ENCODE measurements around the gene RABL2B.
"Not testable (repeated sequence)": the region's sequence is repeated elsewhere in the genome, so short reads cannot be mapped to it uniquely, and the experiment has no call there.

DNA sequence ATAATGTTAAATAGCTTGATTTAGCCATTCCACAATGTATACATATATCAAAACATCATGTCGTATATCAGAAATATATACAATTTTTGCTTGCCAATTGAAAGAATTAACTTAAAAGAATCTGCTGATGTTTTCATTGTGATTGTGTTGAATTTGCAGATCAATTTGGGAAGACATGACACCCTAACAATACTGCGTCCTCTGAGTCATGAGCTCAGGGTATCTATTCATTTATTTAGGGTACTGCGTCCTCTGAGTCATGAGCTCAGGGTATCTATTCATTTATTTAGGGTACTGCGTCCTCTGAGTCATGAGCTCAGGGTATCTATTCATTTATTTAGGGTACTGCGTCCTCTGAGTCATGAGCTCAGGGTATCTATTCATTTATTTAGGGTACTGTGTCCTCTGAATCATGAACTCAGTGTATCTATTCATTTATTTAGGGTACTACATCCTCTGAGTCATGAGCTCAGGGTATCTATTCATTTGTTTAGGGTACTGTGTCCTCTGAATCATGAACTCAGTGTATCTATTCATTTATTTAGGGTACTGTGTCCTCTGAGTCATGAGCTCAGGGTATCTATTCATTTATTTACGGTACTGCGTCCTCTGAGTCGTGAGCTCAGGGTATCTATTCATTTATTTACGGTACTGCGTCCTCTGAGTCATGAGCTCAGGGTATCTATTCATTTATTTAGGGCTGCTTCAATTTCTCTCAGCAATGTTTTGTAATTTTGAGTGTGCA lies 23.7 kb downstream of the RABL2B start:
- TF ChIP-seq ZNF175 (tag by site-specific recombination; IDR thresholded peaks at IDR 0.05); ZNF544 (tag by site-specific recombination; IDR thresholded peaks at IDR 0.05); ATF2 (tag by site-specific recombination; IDR thresholded peaks at IDR 0.05; ENCODE audit: low read depth); ZNF24 (tag by site-specific recombination; IDR thresholded peaks at IDR 0.05); ZFHX2 (tag by site-specific recombination; conservative IDR thresholded peaks at IDR 0.05); ZNF292 (tag by site-specific recombination; IDR thresholded peaks at IDR 0.05; ENCODE audit: borderline replicate concordance, low read depth); ZNF391 (tag by site-specific recombination; IDR thresholded peaks at IDR 0.05; ENCODE audit: borderline replicate concordance, low read depth): not testable (repeated sequence)
- TF ChIP-seq, protein P1, sequence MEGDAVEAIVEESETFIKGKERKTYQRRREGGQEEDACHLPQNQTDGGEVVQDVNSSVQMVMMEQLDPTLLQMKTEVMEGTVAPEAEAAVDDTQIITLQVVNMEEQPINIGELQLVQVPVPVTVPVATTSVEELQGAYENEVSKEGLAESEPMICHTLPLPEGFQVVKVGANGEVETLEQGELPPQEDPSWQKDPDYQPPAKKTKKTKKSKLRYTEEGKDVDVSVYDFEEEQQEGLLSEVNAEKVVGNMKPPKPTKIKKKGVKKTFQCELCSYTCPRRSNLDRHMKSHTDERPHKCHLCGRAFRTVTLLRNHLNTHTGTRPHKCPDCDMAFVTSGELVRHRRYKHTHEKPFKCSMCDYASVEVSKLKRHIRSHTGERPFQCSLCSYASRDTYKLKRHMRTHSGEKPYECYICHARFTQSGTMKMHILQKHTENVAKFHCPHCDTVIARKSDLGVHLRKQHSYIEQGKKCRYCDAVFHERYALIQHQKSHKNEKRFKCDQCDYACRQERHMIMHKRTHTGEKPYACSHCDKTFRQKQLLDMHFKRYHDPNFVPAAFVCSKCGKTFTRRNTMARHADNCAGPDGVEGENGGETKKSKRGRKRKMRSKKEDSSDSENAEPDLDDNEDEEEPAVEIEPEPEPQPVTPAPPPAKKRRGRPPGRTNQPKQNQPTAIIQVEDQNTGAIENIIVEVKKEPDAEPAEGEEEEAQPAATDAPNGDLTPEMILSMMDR (tag by site-specific recombination; IDR thresholded peaks at IDR 0.05): not testable (repeated sequence)
